Measurements from ENCODE around the gene SP9.

SP9 gene

GRCh38 chr2:174334781-174335251 is at the start of gene SP9:
Gene SP9, plus strand, starts transcription at chr2:174334954. Its CDS starts 139 bp downstream, at chr2:174335093.
- no peak for DNase-seq (ENCODE audit: low read depth)

- no peak for DNase-seq (ENCODE audit: low read depth)
These were observed 48.6 kb upstream of the SP9 start for GRCh38 chr2:174286172-174286571.

GRCh38 chr2:174292908-174293307 is 41.8 kb upstream of the SP9 start:
- no peak for DNase-seq (ENCODE audit: low read depth)

GRCh38 chr2:174300114-174300513 is 34.6 kb upstream of the SP9 start:
- no peak for DNase-seq (ENCODE audit: low read depth)

GRCh38 chr2:174312581-174313234 is 22.0 kb upstream of the SP9 start:
- no peak for DNase-seq (ENCODE audit: low read depth)

- no peak for DNase-seq (ENCODE audit: low read depth)
These were observed 12.6 kb upstream of the SP9 start for GRCh38 chr2:174322149-174322548.

GRCh38 chr2:174322746-174323145 is 12.0 kb upstream of the SP9 start:
- DNase-seq (ENCODE audit: low read depth): no peak

GRCh38 chr2:174324530-174324929 is 10.2 kb upstream of the SP9 start:
- DNase-seq (ENCODE audit: low read depth): no peak

DNA sequence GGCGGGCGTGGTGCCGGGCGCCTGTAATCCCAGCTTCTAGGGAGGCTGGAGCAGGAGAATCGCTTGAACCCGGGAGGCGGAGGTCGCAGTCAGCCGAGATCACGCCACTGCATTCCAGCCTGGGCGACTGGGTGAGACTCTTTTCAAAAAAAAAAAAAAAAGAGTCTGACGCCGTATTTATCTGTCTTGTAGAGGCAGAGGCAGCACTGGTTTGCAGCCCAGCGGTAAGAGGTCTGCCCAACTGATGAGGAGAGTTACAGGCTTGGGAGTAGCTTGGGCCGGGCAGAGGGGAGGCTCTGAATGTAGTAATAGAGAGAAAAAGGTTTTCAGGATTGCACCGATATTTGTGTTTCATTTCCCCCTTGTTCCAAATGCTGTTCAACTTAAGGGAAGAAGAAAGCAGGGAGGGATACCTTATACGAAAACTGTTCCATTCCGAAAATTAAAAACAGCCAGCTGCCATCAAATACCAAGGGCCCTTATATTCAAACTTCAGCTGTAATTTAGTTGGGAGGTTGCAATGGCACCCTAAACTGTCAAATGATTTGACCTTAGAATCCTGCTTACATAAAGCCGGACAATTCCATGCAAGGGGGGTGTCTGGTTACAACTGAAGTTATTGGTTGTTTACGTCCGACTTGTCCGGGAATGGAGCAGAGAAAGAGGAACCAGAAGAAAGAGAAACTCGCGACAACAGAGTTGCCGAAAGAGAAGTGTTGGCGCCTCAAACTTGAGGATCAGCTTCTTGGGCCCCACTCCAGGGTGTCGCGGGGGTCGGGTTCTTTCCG is 9.2 kb upstream of the SP9 start:
- DNase-seq (ENCODE audit: low read depth): no peak

DNA sequence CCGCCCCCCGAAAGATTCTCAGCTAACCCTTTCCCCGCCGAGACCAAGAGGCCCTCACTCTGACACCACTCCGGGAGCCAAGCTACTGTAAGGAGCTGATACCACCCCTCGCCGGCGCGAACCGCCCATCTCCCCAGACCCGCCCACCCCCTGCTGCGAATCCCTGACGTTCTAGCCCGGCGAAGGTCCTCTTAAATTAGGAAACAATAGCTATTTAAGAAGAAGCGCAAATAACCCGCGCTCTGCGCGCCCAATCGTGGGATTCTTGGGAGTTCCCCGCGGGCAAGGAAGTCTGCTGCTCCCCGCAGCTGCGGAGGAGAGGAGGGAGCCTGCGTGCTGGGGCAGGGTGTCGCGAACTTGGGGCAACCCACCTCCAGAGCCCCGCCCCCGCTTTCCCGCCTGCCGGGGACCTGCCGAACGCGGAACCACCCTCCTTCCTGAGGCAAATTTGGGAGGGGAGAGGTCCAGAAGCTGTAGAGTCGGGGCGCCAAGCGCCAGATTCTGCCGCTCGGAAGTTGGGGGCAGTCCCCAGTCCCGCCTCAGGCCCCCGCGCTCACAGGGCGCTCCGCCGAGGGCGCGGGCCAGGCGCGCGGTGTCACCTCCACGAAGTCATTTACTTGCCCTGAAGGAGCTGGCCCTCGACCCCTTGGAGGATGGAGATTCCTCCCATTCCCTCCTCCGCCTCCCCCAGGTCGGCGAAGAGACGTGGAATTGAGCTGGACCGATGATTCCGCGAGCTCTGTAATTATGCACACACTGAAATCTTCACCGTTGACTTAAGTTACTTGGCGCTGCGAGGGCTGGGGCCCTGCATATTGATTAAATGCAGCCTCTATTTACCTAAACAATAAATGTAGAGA is 8.4 kb upstream of the SP9 start:
- no peak for DNase-seq (ENCODE audit: low read depth)

GRCh38 chr2:174327021-174327840 is 7.5 kb upstream of the SP9 start:
- no peak for DNase-seq (ENCODE audit: low read depth)

DNA sequence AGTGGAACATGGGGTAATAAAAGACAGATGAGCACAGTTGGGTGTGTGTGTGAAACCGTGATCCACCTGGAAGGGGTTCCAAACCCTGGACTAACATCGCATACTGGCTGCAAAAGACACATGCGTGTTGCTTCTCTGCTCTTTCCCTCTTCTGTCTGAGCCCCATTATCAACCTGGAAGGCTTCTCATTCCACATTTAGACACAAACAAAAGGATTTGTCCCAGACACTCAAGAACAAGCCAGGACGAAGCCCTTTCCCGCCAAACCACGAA is 7.0 kb upstream of the SP9 start:
- no peak for DNase-seq (ENCODE audit: low read depth)

DNA sequence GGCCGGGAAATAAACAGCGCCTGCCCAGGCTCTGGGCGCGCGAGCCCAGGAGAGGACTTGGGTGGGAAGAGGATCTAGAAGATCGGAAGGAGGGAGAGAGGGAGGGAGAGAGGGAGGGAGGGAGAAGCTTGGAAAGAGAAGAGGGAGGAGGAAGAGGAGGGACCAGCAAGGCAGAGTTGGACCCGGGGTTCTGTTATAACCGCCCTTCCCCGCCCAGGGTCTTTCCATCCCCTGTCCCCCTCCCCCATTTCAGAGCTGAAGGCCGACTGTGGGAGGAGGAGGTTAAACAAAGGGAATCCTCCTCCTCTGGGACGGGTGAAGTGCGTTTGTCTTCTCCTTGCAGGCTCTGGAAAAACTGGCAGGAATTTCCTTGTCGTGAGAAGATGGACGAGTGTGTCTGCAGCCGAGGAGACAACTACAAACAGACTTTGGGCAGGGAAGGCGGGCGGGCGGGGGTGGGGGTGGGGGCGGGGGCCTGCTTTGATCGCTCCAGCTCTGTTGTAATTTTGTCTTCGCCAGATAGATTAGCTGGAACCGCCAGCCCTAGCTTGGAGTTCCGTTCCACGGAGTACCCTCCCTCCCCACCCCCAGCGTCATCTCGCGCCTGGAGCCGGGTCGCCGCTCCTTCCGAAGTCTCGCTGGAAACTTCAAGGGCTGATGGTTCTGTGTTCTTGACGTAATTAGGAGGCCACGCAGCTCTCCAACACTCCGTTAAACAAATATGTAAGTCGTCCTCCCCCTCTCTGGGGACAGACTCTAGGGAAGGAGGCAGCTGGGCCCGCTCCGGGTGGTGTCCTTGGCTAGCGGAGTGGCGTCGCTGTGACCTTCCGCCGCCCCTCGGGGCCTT is 6.4 kb upstream of the SP9 start:
- no peak for DNase-seq (ENCODE audit: low read depth)

GRCh38 chr2:174328961-174329715 is 5.6 kb upstream of the SP9 start:
- no peak for DNase-seq (ENCODE audit: low read depth)

- DNase-seq (ENCODE audit: low read depth): no peak
These were observed 3.7 kb upstream of the SP9 start for GRCh38 chr2:174330945-174331594.

- no peak for DNase-seq (ENCODE audit: low read depth)
These were observed 3.0 kb upstream of the SP9 start for GRCh38 chr2:174331595-174332216.

GRCh38 chr2:174332217-174332963 is 2.4 kb upstream of the SP9 start:
- DNase-seq (ENCODE audit: low read depth): no peak

DNA sequence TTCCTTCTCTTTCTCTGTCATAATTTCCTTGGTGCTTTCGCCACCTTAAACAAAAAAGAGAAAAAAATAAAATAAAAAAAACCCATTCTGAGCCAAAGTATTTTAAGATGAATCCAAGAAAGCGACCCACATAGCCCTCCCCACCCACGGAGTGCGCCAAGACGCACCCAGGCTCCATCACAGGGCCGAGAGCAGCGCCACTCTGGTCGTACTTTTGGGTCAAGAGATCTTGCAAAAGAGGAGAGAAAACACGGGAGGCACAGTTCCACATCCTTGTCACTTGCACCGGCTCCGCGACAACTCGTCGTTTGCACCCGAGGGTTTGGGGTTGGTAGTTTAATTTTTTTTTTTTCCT is 1.8 kb upstream of the SP9 start:
- no peak for DNase-seq (ENCODE audit: low read depth)
